OCI-LY7 (cell line): ENCODE results near the gene CHM. TPM values are rescaled to one million over a fixed set of nuclear protein-coding genes. Genes with fewer than 3 reads are reported as not detected.

Experiments used
- BruUV-seq: library from RNA; stranded (reverse); fragments of 400-500 nt; replicated peaks from 2 replicates; lab custom pipeline; 2021; lab: Mats Ljungman, UMichigan
- CTCF ChIA-PET: fragments of 300-600 bp; sonication (Branson Sonifier 250); formaldehyde crosslinking; loops from one replicate; lab custom pipeline; 2022; ENCODE audit warnings: antibody characterized with exemption; ENCODE audit not compliant: unreplicated experiment; lab: Charles Lee
- POLR2A ChIA-PET: fragments of 300-600 bp; sonication (Branson Sonifier 250); formaldehyde crosslinking; loops from one replicate; lab custom pipeline; 2022; ENCODE audit warnings: antibody characterized with exemption; lab: Charles Lee
- DNase-seq: peaks from one replicate; pipeline ENCODE4 v3.0.0-alpha.2; 2015; ENCODE audit warnings: low spot score
- H2AFZ ChIP-seq: fragments of 200-600 bp; sonication (generic), shearing (Covaris generic); 2 replicates; pipeline ENCODE4 v1.6.1; 2014; ENCODE audit warnings: mild to moderate bottlenecking, antibody characterized with exemption, low read length, moderate library complexity
- H3K27ac ChIP-seq: fragments of 200-600 bp; sonication (generic); 2 replicates; pipeline ENCODE4 v1.5.1; 2014; ENCODE audit warnings: mixed run types, low read depth, mild to moderate bottlenecking, moderate library complexity, low read length, inconsistent platforms; ENCODE audit not compliant: poor library complexity, severe bottlenecking
- H3K36me3 ChIP-seq: fragments of 200-600 bp; sonication (generic); 2 replicates; pipeline ENCODE4 v1.6.1; 2014; ENCODE audit warnings: mild to moderate bottlenecking, antibody characterized with exemption, low read length, moderate library complexity, mixed read lengths; ENCODE audit not compliant: insufficient read depth
- H3K4me1 ChIP-seq: fragments of 200-600 bp; sonication (generic); 2 replicates; pipeline ENCODE4 v1.5.1; 2014; ENCODE audit warnings: mild to moderate bottlenecking, low read length; ENCODE audit not compliant: insufficient read depth, poor library complexity, severe bottlenecking
- H3K4me2 ChIP-seq: fragments of 200-600 bp; sonication (generic); 2 replicates; pipeline ENCODE4 v1.6.1; 2014; ENCODE audit warnings: mild to moderate bottlenecking, low read length
- H3K4me3 ChIP-seq: fragments of 200-600 bp; sonication (generic); 2 replicates; pipeline ENCODE4 v1.5.1; 2014; ENCODE audit warnings: mild to moderate bottlenecking, low read depth, low read length; ENCODE audit not compliant: poor library complexity, severe bottlenecking
- H3K79me2 ChIP-seq: fragments of 200-600 bp; sonication (generic); 2 replicates; pipeline ENCODE4 v1.6.1; 2016; ENCODE audit warnings: low read depth, mild to moderate bottlenecking, low read length, moderate library complexity, mixed read lengths; ENCODE audit not compliant: insufficient read depth
- H3K9me2 ChIP-seq: fragments of 200-600 bp; sonication (generic); 2 replicates; pipeline ENCODE4 v1.6.1; 2016; ENCODE audit warnings: mild to moderate bottlenecking, low read length, mixed read lengths; ENCODE audit not compliant: insufficient read depth
- H3K9me3 ChIP-seq: fragments of 200-600 bp; sonication (generic); 2 replicates; pipeline ENCODE4 v1.6.1; 2014; ENCODE audit warnings: mild to moderate bottlenecking, mixed run types, low read length, mixed read lengths
- H4K20me1 ChIP-seq: fragments of 200-600 bp; sonication (generic); 2 replicates; pipeline ENCODE4 v1.6.1; 2014; ENCODE audit warnings: mild to moderate bottlenecking, antibody characterized with exemption, low read length, moderate library complexity, mixed read lengths; ENCODE audit not compliant: insufficient read depth
- EZH2phosphoT487 ChIP-seq: fragments of 200-600 bp; sonication (generic); IDR thresholded peaks from 2 replicates; pipeline ENCODE4 v1.6.1; 2018; ENCODE audit warnings: low read depth, borderline replicate concordance, mild to moderate bottlenecking, mixed run types, antibody characterized with exemption, low read length, moderate library complexity, mixed read lengths
- intact Hi-C: fragments of 100-400 bp; cut with micrococcal nuclease; formaldehyde crosslinking; loops from one replicate; pipeline ENCODE4 v1.10.0; 2022; ENCODE audit not compliant: unreplicated experiment
- total RNA-seq, 2 experiments: library from RNA; depleted of rRNA in 1 of 2; stranded (reverse); fragments of >200 nt in 1 of 2; shearing (Covaris generic) in 1 of 2; gene quantifications; 2 replicates each; pipeline ENCODE4 v1.2.3, GENCODE V29; 2014 to 2022
- TF ChIP-seq, protein P1 (sequence below): fragments of 200-600 bp; sonication (generic); conservative IDR thresholded peaks from 2 replicates; pipeline ENCODE4 v1.5.1; 2014; ENCODE audit warnings: mild to moderate bottlenecking, antibody characterized with exemption, low read length, moderate library complexity, mixed read lengths

The CHM gene
- total RNA-seq, 2 experiments from 2014 or later = 4.8 to 15.7 TPM

DNA sequence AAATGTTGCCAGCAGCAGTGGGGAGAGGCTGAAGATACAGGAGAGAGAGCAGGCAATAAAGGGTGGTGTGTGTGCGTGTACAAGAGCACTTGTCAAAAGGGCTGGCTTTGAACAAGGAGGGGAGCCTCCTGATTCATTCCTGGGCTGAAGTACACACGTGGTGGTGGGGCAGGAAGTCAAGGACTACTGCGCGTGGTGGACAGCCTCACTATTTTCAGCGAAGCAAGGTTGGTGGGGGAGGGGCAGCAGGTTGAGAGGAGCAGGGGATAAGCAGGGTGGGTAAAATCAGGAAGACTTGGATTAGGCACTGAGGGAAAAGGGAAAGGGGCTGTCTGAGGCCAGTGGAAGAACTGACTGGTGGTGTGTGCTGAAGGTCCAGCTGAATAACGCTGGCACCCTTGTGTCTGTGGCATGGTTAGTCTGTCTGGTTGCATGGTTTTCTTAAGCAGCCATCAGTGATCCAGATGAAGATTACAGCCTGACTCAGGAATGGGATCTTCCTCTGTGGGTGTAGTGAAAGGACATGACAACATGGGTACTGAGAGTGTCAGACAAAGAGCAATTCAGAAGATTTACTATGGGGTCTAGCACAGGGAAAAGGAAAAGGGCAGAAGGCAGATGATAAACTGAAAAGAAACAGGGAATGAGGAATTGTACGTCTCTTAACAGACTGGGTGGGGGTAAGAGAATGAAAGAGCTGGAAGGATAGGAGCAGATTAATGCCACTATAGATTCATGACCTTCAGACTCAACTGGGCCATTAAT is 149.8 kb downstream of the CHM start:
- POLR2A ChIA-PET = interaction anchor here (0.6 kb wide), 1 partner anchor 99 kb away, joined by 3 read pairs; no protein-coding TSS in a partner anchor
- BruUV-seq = no TSS peak

DNA sequence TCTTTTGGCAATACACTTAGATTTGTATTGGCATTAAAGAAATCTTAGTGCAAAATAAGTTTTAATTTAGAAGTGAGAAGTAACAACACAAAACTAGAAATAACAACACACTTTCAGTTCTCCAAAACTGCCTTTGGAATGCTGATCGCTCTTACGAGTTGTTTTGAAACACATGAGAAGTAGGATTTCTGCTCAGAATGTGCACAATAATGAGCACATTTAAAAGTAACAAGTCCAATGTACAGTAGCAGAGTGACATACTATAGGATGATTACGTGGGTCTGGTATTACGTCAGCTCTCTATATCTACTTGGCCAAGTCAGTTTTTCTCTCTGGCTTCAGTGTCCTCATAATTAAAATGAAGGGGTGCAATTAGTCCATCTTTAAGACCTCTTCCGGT is 164.8 kb downstream of the CHM start:
- TF ChIP-seq, protein P1, sequence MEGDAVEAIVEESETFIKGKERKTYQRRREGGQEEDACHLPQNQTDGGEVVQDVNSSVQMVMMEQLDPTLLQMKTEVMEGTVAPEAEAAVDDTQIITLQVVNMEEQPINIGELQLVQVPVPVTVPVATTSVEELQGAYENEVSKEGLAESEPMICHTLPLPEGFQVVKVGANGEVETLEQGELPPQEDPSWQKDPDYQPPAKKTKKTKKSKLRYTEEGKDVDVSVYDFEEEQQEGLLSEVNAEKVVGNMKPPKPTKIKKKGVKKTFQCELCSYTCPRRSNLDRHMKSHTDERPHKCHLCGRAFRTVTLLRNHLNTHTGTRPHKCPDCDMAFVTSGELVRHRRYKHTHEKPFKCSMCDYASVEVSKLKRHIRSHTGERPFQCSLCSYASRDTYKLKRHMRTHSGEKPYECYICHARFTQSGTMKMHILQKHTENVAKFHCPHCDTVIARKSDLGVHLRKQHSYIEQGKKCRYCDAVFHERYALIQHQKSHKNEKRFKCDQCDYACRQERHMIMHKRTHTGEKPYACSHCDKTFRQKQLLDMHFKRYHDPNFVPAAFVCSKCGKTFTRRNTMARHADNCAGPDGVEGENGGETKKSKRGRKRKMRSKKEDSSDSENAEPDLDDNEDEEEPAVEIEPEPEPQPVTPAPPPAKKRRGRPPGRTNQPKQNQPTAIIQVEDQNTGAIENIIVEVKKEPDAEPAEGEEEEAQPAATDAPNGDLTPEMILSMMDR = no peak
- TF ChIP-seq EZH2phosphoT487 = no peak
- Histone ChIP-seq H3K4me2 (no peak overlapping the region), H3K4me3 (no peak overlapping the region), H2AFZ (no peak overlapping the region), H4K20me1 (no peaks in the 10 kb centered on the region), H3K27ac (no peak overlapping the region), H3K4me1 (no peaks in the 10 kb centered on the region), H3K79me2 (no peaks in the 10 kb centered on the region), H3K9me2 (no peaks in the 10 kb centered on the region), H3K9me3 (no peaks in the 10 kb centered on the region), H3K36me3 (no peaks in the 10 kb centered on the region)
- intact Hi-C loops = no loop called here
- ChIA-PET POLR2A (no interaction called here), CTCF (no interaction called here)
- no peak for DNase-seq
- no TSS peak for BruUV-seq

More for the DNA sequence above, 149.8 kb downstream of the CHM start:
- no peak for DNase-seq
- H3K79me2 ChIP-seq = no peaks in the 10 kb centered on the region
- no peak overlapping the region for H2AFZ ChIP-seq
- H3K9me3 ChIP-seq = no peaks in the 10 kb centered on the region
- no peak overlapping the region for H3K4me3 ChIP-seq
- TF ChIP-seq EZH2phosphoT487 = no peak
- TF ChIP-seq, protein P1 = no peak
- no peak overlapping the region for H3K27ac ChIP-seq
- no peaks in the 10 kb centered on the region for H3K9me2 ChIP-seq
- no peaks in the 10 kb centered on the region for H3K4me1 ChIP-seq
- no peaks in the 10 kb centered on the region for H4K20me1 ChIP-seq
- CTCF ChIA-PET = no interaction called here
- intact Hi-C loops = no loop called here
- no peaks in the 10 kb centered on the region for H3K36me3 ChIP-seq
- H3K4me2 ChIP-seq = no peak overlapping the region

DNA sequence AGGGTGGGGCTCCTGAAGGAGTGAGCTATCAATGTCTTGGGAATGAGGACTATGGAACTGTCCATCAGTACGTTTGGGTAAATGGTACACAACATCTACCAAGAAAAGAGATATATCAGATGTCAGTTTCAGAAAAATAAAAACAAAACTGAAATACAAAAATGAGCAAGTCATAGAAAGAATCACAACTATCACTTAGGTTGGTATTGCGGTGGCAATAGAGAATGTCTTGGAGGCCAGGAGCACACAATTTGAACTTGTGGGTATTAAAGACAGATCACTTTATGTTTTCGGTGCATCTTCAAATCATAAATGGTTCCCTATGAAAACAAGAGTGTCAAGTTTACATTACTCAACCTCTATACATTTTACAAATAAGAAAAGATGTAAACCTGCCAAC is 176.8 kb downstream of the CHM start:
- TF ChIP-seq, protein P1 = no peak
- no peak for TF ChIP-seq EZH2phosphoT487
- no peaks in the 10 kb centered on the region for H3K79me2 ChIP-seq
- no peak overlapping the region for H3K27ac ChIP-seq
- no peaks in the 10 kb centered on the region for H3K9me2 ChIP-seq
- intact Hi-C loops = no loop called here
- no TSS peak for BruUV-seq
- ChIA-PET POLR2A (no interaction called here), CTCF (no interaction called here)
- H3K4me1 ChIP-seq = no peaks in the 10 kb centered on the region
- no peaks in the 10 kb centered on the region for H3K36me3 ChIP-seq
- no peak overlapping the region for H2AFZ ChIP-seq
- H3K4me3 ChIP-seq = no peak overlapping the region
- DNase-seq = no peak
- H3K9me3 ChIP-seq = no peaks in the 10 kb centered on the region
- H4K20me1 ChIP-seq = no peaks in the 10 kb centered on the region
- no peak overlapping the region for H3K4me2 ChIP-seq
